Measurements from ENCODE around the gene NCAN.
"Not testable (repeated sequence)": the region's sequence is repeated elsewhere in the genome, so short reads cannot be mapped to it uniquely, and the experiment has no call there.

Gene NCAN

DNA sequence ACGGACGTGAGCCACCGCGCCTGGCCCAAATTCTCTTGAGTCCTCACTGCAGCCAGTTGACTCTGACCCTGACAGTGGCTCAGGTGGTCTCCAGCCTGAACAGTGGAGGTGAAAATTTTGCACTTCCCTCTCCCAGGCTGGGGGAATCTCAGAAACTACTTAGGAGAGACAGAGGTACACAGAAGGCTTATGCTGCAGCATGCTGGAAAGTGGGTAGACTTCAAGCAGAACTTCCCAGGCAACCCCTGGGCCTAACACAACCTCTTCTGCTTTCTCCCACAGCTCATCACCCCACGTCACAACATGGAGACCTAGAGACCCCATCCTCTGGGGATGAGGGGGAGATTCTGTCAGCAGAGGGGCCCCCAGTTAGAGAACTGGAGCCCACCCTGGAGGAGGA, 14.4 kb downstream of the NCAN start:
- H3K27ac Mint-ChIP-seq, result no peak overlapping the region
- H3K36me3 Mint-ChIP-seq (ENCODE audit: low read depth), result no peaks in the 10 kb centered on the region
- H3K4me1 Mint-ChIP-seq (ENCODE audit: low read depth), result no peaks in the 10 kb centered on the region
- H3K4me3 Mint-ChIP-seq, result no peak overlapping the region
- no peaks in the 10 kb centered on the region for H3K9me3 Mint-ChIP-seq
- peaks cover 22% of the 10 kb centered on the region for H3K27me3 Mint-ChIP-seq

DNA sequence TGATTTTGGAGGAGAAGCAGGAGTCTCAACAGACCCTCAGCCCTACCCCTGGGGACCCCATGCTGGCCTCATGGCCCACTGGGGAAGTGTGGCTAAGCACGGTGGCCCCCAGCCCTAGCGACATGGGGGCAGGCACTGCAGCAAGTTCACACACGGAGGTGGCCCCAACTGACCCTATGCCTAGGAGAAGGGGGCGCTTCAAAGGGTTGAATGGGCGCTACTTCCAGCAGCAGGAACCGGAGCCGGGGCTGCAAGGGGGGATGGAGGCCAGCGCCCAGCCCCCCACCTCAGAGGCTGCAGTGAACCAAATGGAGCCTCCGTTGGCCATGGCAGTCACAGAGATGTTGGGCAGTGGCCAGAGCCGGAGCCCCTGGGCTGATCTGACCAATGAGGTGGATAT, 14.9 kb downstream of the NCAN start:
- Mint-ChIP-seq H3K4me3 (no peak overlapping the region), H3K9me3 (no peaks in the 10 kb centered on the region), H3K36me3 (ENCODE audit: low read depth) (no peaks in the 10 kb centered on the region), H3K4me1 (ENCODE audit: low read depth) (no peaks in the 10 kb centered on the region), H3K27me3 (peaks cover 22% of the 10 kb centered on the region), H3K27ac (no peak overlapping the region)

DNA sequence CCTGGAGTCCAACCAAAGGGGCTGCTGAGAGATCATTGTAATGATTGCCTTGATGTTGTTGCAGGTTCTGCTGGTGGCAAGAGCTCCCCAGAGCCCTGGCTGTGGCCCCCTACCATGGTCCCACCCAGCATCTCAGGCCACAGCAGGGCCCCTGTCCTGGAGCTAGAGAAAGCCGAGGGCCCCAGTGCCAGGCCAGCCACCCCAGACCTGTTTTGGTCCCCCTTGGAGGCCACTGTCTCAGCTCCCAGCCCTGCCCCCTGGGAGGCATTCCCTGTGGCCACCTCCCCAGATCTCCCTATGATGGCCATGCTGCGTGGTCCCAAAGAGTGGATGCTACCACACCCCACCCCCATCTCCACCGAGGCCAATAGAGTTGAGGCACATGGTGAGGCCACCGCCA, 15.5 kb downstream of the NCAN start:
- no peaks in the 10 kb centered on the region for H3K36me3 Mint-ChIP-seq (ENCODE audit: low read depth)
- H3K4me3 Mint-ChIP-seq, result no peak overlapping the region

DNA sequence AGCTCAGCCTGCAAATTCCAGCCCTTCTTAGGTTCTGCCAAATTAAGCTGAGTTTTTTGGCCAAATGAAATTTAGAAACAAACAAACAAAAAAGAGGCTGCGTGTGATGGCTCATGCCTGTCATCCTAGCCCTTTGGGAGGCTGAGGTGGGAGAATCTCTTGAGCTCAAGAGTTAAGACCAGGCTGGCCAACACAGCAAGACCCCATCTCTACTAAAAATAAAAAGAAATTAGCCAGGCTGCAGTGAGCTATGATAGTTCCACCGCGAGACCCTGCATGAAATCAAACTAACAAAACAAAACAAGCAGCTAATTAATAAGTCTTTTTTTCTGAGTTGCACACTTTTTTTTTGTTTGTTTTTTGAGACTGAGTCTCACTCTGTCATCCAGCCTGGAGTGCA, 17.9 kb downstream of the NCAN start:
- Mint-ChIP-seq H3K4me1 (ENCODE audit: low read depth) (no peaks in the 10 kb centered on the region), H3K27me3 (peaks cover 16% of the 10 kb centered on the region), H3K27ac (no peak overlapping the region), H3K4me3 (no peak overlapping the region), H3K36me3 (ENCODE audit: low read depth) (no peaks in the 10 kb centered on the region), H3K9me3 (peaks cover 12% of the 10 kb centered on the region)

More for the DNA sequence above, 15.5 kb downstream of the NCAN start:
- Mint-ChIP-seq H3K4me1 (ENCODE audit: low read depth) (no peaks in the 10 kb centered on the region), H3K27ac (no peak overlapping the region), H3K27me3 (peaks cover 22% of the 10 kb centered on the region), H3K9me3 (no peaks in the 10 kb centered on the region)

GRCh38 chr19:19230999-19231398, 19.2 kb downstream of the NCAN start:
- Mint-ChIP-seq H3K4me3 (no peak overlapping the region), H3K36me3 (ENCODE audit: low read depth) (no peaks in the 10 kb centered on the region), H3K27me3 (peaks cover 16% of the 10 kb centered on the region), H3K4me1 (ENCODE audit: low read depth) (no peaks in the 10 kb centered on the region), H3K27ac (no peak overlapping the region), H3K9me3 (peaks cover 15% of the 10 kb centered on the region)

DNA sequence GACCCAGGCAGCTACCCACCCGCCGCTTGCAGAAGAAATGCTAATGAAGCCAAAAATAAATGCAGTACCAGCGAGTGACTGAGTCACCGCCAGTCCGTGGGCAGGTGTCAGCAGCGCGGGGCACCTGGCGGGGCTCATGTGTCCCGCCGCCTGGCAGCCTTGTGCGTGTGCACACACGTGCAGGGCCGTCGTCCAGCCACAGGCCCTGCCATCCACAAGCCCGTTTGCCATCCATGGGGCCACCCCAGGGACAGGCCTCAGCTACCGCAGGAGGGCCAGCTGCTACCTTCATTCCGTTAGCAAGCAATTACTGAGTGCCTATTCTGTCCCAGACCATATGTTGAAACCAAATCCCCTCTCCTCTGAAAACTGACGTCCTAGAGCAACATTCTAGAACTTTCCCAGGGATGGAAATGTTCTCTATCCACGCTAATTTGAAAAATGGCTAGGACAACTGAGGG, 20.5 kb downstream of the NCAN start:
- Mint-ChIP-seq H3K27me3 (peaks cover 12% of the 10 kb centered on the region), H3K27ac (no peak overlapping the region), H3K36me3 (ENCODE audit: low read depth) (no peaks in the 10 kb centered on the region)

DNA sequence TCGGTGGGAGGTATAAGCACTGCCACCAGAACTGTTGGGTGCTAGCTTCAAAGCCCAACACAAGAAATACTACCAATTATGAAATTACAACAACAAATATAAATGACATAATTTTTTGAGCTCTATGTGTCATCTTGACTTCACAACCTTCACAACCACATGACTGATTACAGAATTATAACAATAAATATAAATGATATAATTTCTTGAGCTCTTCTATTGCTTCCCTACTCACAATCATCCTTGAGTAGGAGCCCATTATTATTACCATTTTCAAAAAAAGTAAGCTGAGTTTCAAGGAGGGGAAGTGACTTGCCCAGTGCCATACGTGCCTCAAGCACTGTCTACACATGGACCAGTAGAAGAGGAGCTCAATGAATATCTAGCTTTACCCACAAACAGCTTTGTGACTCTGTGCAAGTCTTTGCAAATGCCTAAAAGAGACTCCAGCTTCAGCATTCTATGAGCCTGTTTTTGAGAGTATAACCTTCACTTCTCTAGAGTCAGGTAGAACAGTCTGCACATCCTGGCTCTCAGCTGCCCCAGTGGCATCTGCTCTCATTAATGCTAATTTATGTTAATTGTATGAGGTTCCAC, 22.6 kb downstream of the NCAN start:
- no peak overlapping the region for H3K27ac Mint-ChIP-seq
- H3K4me3 Mint-ChIP-seq, result no peak overlapping the region

More for the DNA sequence above, 20.5 kb downstream of the NCAN start:
- no peaks in the 10 kb centered on the region for H3K4me1 Mint-ChIP-seq (ENCODE audit: low read depth)
- no peak overlapping the region for H3K4me3 Mint-ChIP-seq
- H3K9me3 Mint-ChIP-seq, result peaks cover 19% of the 10 kb centered on the region

GRCh38 chr19:19236173-19236572, 24.4 kb downstream of the NCAN start:
- H3K4me1 Mint-ChIP-seq (ENCODE audit: low read depth), result no peaks in the 10 kb centered on the region
- H3K27me3 Mint-ChIP-seq, result no peaks in the 10 kb centered on the region
- no peak overlapping the region for H3K27ac Mint-ChIP-seq
- no peaks in the 10 kb centered on the region for H3K36me3 Mint-ChIP-seq (ENCODE audit: low read depth)
- H3K4me3 Mint-ChIP-seq, result no peak overlapping the region
- H3K9me3 Mint-ChIP-seq, result peaks cover 19% of the 10 kb centered on the region

More for the DNA sequence above, 22.6 kb downstream of the NCAN start:
- peaks cover 19% of the 10 kb centered on the region for H3K9me3 Mint-ChIP-seq
- no peaks in the 10 kb centered on the region for H3K36me3 Mint-ChIP-seq (ENCODE audit: low read depth)
- no peaks in the 10 kb centered on the region for H3K27me3 Mint-ChIP-seq
- no peaks in the 10 kb centered on the region for H3K4me1 Mint-ChIP-seq (ENCODE audit: low read depth)

DNA sequence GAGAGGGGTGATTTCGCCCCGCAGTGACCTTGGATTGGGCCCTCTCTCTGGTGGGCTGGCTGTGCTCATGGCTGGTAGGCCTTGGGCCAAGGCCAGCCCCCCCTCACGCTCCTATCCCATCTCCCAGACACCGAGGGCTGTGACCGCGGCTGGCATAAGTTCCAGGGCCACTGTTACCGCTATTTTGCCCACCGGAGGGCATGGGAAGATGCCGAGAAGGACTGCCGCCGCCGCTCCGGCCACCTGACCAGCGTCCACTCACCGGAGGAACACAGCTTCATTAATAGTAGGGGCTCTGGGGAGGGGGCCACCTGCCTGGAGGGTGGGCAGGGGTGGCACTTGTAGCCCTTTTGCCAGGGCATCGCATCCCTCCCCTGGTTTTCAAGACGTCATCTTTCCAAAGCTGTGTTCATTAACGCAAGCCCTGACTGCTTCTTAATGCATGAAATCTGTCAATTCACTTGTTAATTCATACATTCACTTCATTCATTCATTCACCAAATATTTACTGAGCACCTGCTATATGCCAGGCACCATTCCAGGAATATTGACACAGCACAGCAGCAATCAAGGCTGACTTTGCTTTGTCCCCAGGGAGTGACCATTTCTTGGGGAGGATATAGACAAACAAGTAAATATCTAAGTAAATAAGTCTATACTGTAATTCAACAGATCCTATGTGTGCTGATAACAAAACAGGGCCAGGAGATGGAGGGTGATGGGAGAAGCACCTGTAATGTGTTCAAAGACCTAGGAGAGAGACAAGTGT, 26.6 kb downstream of the NCAN start:
- Mint-ChIP-seq H3K27me3 (no peaks in the 10 kb centered on the region), H3K36me3 (ENCODE audit: low read depth) (no peaks in the 10 kb centered on the region), H3K27ac (no peak overlapping the region), H3K4me1 (ENCODE audit: low read depth) (no peaks in the 10 kb centered on the region), H3K9me3 (peaks cover 18% of the 10 kb centered on the region), H3K4me3 (no peak overlapping the region)

- Mint-ChIP-seq H3K27ac (no peak overlapping the region), H3K4me1 (ENCODE audit: low read depth) (no peaks in the 10 kb centered on the region), H3K9me3 (peaks cover 7% of the 10 kb centered on the region), H3K27me3 (no peaks in the 10 kb centered on the region), H3K4me3 (no peak overlapping the region), H3K36me3 (ENCODE audit: low read depth) (no peaks in the 10 kb centered on the region)
Measured at GRCh38 chr19:19239675-19240074, 27.9 kb downstream of the NCAN start.

- H3K27me3 Mint-ChIP-seq, result no peaks in the 10 kb centered on the region
- no peak overlapping the region for H3K27ac Mint-ChIP-seq
- H3K9me3 Mint-ChIP-seq, result peaks cover 7% of the 10 kb centered on the region
- H3K4me3 Mint-ChIP-seq, result no peak overlapping the region
- no peaks in the 10 kb centered on the region for H3K4me1 Mint-ChIP-seq (ENCODE audit: low read depth)
- H3K36me3 Mint-ChIP-seq (ENCODE audit: low read depth), result no peaks in the 10 kb centered on the region
Measured at GRCh38 chr19:19240476-19240875, 28.7 kb downstream of the NCAN start.

- Mint-ChIP-seq H3K27ac (no peak overlapping the region), H3K9me3 (no peaks in the 10 kb centered on the region), H3K4me3 (no peak overlapping the region), H3K27me3 (peaks cover 41% of the 10 kb centered on the region), H3K36me3 (ENCODE audit: low read depth) (no peaks in the 10 kb centered on the region), H3K4me1 (ENCODE audit: low read depth) (no peaks in the 10 kb centered on the region)
Measured at GRCh38 chr19:19250196-19250801, 38.5 kb downstream of the NCAN start.

GRCh38 chr19:19253409-19253808, 41.7 kb downstream of the NCAN start:
- not testable (repeated sequence) for H3K4me3 Mint-ChIP-seq; H3K36me3 Mint-ChIP-seq (ENCODE audit: low read depth); H3K9me3 Mint-ChIP-seq; H3K27ac Mint-ChIP-seq; H3K4me1 Mint-ChIP-seq (ENCODE audit: low read depth)
- peaks cover 58% of the 10 kb centered on the region for H3K27me3 Mint-ChIP-seq

DNA sequence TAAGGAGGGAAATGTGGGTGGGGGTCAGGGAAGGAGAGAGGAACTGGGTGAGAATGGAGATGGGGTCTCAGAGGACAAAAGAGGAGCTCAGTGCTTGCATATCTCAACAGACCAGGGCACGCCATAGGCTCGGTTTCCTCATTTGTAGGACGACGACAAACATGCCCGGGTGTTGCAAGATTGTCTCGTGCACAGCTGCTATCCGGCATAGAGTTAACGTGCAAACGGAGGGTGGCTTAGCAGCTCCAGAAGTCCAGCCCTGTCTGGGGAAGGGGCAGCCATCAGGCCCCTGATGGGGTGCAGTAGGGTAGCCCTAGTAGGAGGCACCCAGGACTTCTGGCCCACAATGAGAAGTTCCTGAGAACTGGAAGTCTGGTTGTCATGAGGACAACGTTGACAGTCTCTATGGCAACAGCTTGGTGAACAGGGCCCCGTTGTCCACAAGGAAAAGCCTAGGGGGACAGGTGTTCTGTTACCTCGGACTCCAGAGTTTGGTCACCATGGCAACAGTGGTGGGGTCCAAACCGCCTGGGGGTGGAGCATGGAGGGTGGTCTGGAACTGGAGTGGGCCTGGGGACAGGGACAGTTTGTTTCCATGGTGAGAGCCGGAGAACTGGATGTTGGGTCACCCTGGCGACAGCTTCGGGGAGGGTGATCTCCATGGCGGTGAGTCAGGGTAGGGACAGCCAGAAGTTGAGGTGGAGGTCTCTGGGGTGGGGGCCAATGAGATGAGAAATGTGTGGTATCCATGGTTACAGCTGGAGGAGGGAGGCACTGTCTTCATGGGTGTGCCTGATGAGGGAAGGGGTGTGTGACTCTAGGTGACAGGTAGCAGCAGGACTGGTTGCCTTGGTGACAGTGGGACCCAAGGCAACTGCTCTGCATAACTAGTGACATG, 44.6 kb downstream of the NCAN start:
- Mint-ChIP-seq H3K4me1 (ENCODE audit: low read depth) (peaks cover 8% of the 10 kb centered on the region), H3K4me3 (no peak overlapping the region), H3K36me3 (ENCODE audit: low read depth) (no peaks in the 10 kb centered on the region), H3K27me3 (peaks cover 50% of the 10 kb centered on the region), H3K27ac (no peak overlapping the region), H3K9me3 (no peaks in the 10 kb centered on the region)

- Mint-ChIP-seq H3K4me1 (ENCODE audit: low read depth) (peaks cover 11% of the 10 kb centered on the region), H3K36me3 (ENCODE audit: low read depth) (no peaks in the 10 kb centered on the region), H3K27ac (no peak overlapping the region), H3K4me3 (no peak overlapping the region), H3K27me3 (peaks cover 46% of the 10 kb centered on the region), H3K9me3 (no peaks in the 10 kb centered on the region)
Measured at GRCh38 chr19:19257137-19257536, 45.4 kb downstream of the NCAN start.
